RKO (cell line): ENCODE data around the gene BRD7.

Source experiments
- DNase-seq: peaks from one replicate; pipeline ENCODE4 v3.0.0-alpha.2; 2016; ENCODE audit warnings: low spot score

BRD7 gene

GRCh38 chr16:50303041-50303604, 65.7 kb downstream of the BRD7 start:
- no peak for DNase-seq

- no peak for DNase-seq
Observed at GRCh38 chr16:50302472-50303005, 66.2 kb downstream of the BRD7 start.

- no peak for DNase-seq
Observed at GRCh38 chr16:50301626-50302471, 66.9 kb downstream of the BRD7 start.

- DNase-seq = no peak
Observed at GRCh38 chr16:50300942-50301625, 67.7 kb downstream of the BRD7 start.

- no peak for DNase-seq
Observed at GRCh38 chr16:50299508-50300105, 69.2 kb downstream of the BRD7 start.

- DNase-seq = no peak
Observed at GRCh38 chr16:50298591-50299507, 69.9 kb downstream of the BRD7 start.

GRCh38 chr16:50298075-50298460, 70.7 kb downstream of the BRD7 start:
- DNase-seq = no peak

- no peak for DNase-seq
Observed at GRCh38 chr16:50297301-50298074, 71.3 kb downstream of the BRD7 start.

GRCh38 chr16:50296807-50297206, 72.0 kb downstream of the BRD7 start:
- DNase-seq = no peak

- no peak for DNase-seq
Observed at GRCh38 chr16:50295541-50296132, 73.2 kb downstream of the BRD7 start.

GRCh38 chr16:50294955-50295354, 73.8 kb downstream of the BRD7 start:
- DNase-seq = no peak

GRCh38 chr16:50293994-50294855, 74.6 kb downstream of the BRD7 start:
- no peak for DNase-seq

GRCh38 chr16:50293041-50293783, 75.6 kb downstream of the BRD7 start:
- DNase-seq = no peak

GRCh38 chr16:50292566-50292948, 76.2 kb downstream of the BRD7 start:
- DNase-seq = no peak

- DNase-seq = no peak
Observed at GRCh38 chr16:50291719-50292565, 76.8 kb downstream of the BRD7 start.

- DNase-seq = no peak
Observed at GRCh38 chr16:50290856-50291255, 77.9 kb downstream of the BRD7 start.

GRCh38 chr16:50289950-50290764, 78.6 kb downstream of the BRD7 start:
- DNase-seq = no peak
